OCI-LY7 (cell line): ENCODE measurements around the gene DDX54. TPM values are rescaled to one million over a fixed set of nuclear protein-coding genes. Genes with fewer than 3 reads are reported as not detected.

Experiments
- BruUV-seq: library from RNA; stranded (reverse); fragments of 400-500 nt; replicated peaks from 2 replicates; lab custom pipeline; 2021; lab: Mats Ljungman, UMichigan
- CTCF ChIA-PET: fragments of 300-600 bp; sonication (Branson Sonifier 250); formaldehyde crosslinking; loops from one replicate; lab custom pipeline; 2022; ENCODE audit warnings: antibody characterized with exemption; ENCODE audit not compliant: unreplicated experiment; lab: Charles Lee
- POLR2A ChIA-PET: fragments of 300-600 bp; sonication (Branson Sonifier 250); formaldehyde crosslinking; loops from one replicate; lab custom pipeline; 2022; ENCODE audit warnings: antibody characterized with exemption; lab: Charles Lee
- DNase-seq: peaks from one replicate; pipeline ENCODE4 v3.0.0-alpha.2; 2015; ENCODE audit warnings: low spot score
- H2AFZ ChIP-seq: fragments of 200-600 bp; sonication (generic), shearing (Covaris generic); 2 replicates; pipeline ENCODE4 v1.6.1; 2014; ENCODE audit warnings: mild to moderate bottlenecking, antibody characterized with exemption, low read length, moderate library complexity
- H3K27ac ChIP-seq: fragments of 200-600 bp; sonication (generic); 2 replicates; pipeline ENCODE4 v1.5.1; 2014; ENCODE audit warnings: mixed run types, low read depth, mild to moderate bottlenecking, moderate library complexity, low read length, inconsistent platforms; ENCODE audit not compliant: poor library complexity, severe bottlenecking
- H3K36me3 ChIP-seq: fragments of 200-600 bp; sonication (generic); 2 replicates; pipeline ENCODE4 v1.6.1; 2014; ENCODE audit warnings: mild to moderate bottlenecking, antibody characterized with exemption, low read length, moderate library complexity, mixed read lengths; ENCODE audit not compliant: insufficient read depth
- H3K4me1 ChIP-seq: fragments of 200-600 bp; sonication (generic); 2 replicates; pipeline ENCODE4 v1.5.1; 2014; ENCODE audit warnings: mild to moderate bottlenecking, low read length; ENCODE audit not compliant: insufficient read depth, poor library complexity, severe bottlenecking
- H3K4me2 ChIP-seq: fragments of 200-600 bp; sonication (generic); 2 replicates; pipeline ENCODE4 v1.6.1; 2014; ENCODE audit warnings: mild to moderate bottlenecking, low read length
- H3K4me3 ChIP-seq: fragments of 200-600 bp; sonication (generic); 2 replicates; pipeline ENCODE4 v1.5.1; 2014; ENCODE audit warnings: mild to moderate bottlenecking, low read depth, low read length; ENCODE audit not compliant: poor library complexity, severe bottlenecking
- H3K79me2 ChIP-seq: fragments of 200-600 bp; sonication (generic); 2 replicates; pipeline ENCODE4 v1.6.1; 2016; ENCODE audit warnings: low read depth, mild to moderate bottlenecking, low read length, moderate library complexity, mixed read lengths; ENCODE audit not compliant: insufficient read depth
- H3K9me2 ChIP-seq: fragments of 200-600 bp; sonication (generic); 2 replicates; pipeline ENCODE4 v1.6.1; 2016; ENCODE audit warnings: mild to moderate bottlenecking, low read length, mixed read lengths; ENCODE audit not compliant: insufficient read depth
- H3K9me3 ChIP-seq: fragments of 200-600 bp; sonication (generic); 2 replicates; pipeline ENCODE4 v1.6.1; 2014; ENCODE audit warnings: mild to moderate bottlenecking, mixed run types, low read length, mixed read lengths
- H4K20me1 ChIP-seq: fragments of 200-600 bp; sonication (generic); 2 replicates; pipeline ENCODE4 v1.6.1; 2014; ENCODE audit warnings: mild to moderate bottlenecking, antibody characterized with exemption, low read length, moderate library complexity, mixed read lengths; ENCODE audit not compliant: insufficient read depth
- EZH2phosphoT487 ChIP-seq: fragments of 200-600 bp; sonication (generic); IDR thresholded peaks from 2 replicates; pipeline ENCODE4 v1.6.1; 2018; ENCODE audit warnings: low read depth, borderline replicate concordance, mild to moderate bottlenecking, mixed run types, antibody characterized with exemption, low read length, moderate library complexity, mixed read lengths
- intact Hi-C: fragments of 100-400 bp; cut with micrococcal nuclease; formaldehyde crosslinking; loops from one replicate; pipeline ENCODE4 v1.10.0; 2022; ENCODE audit not compliant: unreplicated experiment
- total RNA-seq, 2 experiments: library from RNA; depleted of rRNA in 1 of 2; stranded (reverse); fragments of >200 nt in 1 of 2; shearing (Covaris generic) in 1 of 2; gene quantifications; 2 replicates each; pipeline ENCODE4 v1.2.3, GENCODE V29; 2014 to 2022
- TF ChIP-seq, protein P1 (sequence below): fragments of 200-600 bp; sonication (generic); conservative IDR thresholded peaks from 2 replicates; pipeline ENCODE4 v1.5.1; 2014; ENCODE audit warnings: mild to moderate bottlenecking, antibody characterized with exemption, low read length, moderate library complexity, mixed read lengths

DDX54 gene
- total RNA-seq, 2 experiments from 2014 or later, result 87.2 to 145 TPM

DNA sequence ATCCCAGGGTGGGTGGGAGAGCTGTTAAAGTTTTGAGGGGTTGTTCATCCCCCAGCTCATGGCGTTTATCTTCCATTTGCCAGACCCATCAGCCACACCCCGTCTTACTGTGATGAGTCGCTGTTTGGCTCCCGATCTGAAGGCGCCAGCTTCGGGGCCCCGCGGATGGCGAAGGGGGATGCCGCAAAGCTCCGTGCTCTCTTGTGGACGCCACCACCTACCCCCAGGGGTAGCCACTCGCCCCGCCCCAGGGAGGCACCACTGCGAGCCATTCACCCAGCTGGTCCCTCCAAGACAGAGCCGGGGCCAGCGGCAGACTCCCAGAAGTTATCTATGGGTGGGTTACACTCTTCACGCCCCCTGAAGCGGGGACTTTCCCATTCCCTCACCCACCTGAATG, 5.9 kb upstream of the DDX54 start:
- Histone ChIP-seq H3K79me2 (peaks cover 41% of the 10 kb centered on the region), H3K9me2 (no peaks in the 10 kb centered on the region), H3K4me1 (peaks cover 39% of the 10 kb centered on the region), H3K36me3 (peaks cover 82% of the 10 kb centered on the region), H3K4me3 (no peak overlapping the region), H3K4me2 (no peak overlapping the region), H3K27ac (no peak overlapping the region), H3K9me3 (no peaks in the 10 kb centered on the region), H4K20me1 (peaks cover 12% of the 10 kb centered on the region; the same call in 1 of the 2 replicates), H2AFZ (no peak overlapping the region)
- ChIA-PET POLR2A (interaction anchor here (1.1 to 1.6 kb wide), 2 partner anchors 13 to 20 kb away, joined by 4 to 7 read pairs; no protein-coding TSS in a partner anchor), CTCF (no interaction called here)
- no TSS peak for BruUV-seq
- no peak for DNase-seq
- intact Hi-C loops, result loop anchor here (10.0 kb wide), 1 partner anchor 84 kb away; no protein-coding TSS in a partner anchor
- TF ChIP-seq, protein P1, sequence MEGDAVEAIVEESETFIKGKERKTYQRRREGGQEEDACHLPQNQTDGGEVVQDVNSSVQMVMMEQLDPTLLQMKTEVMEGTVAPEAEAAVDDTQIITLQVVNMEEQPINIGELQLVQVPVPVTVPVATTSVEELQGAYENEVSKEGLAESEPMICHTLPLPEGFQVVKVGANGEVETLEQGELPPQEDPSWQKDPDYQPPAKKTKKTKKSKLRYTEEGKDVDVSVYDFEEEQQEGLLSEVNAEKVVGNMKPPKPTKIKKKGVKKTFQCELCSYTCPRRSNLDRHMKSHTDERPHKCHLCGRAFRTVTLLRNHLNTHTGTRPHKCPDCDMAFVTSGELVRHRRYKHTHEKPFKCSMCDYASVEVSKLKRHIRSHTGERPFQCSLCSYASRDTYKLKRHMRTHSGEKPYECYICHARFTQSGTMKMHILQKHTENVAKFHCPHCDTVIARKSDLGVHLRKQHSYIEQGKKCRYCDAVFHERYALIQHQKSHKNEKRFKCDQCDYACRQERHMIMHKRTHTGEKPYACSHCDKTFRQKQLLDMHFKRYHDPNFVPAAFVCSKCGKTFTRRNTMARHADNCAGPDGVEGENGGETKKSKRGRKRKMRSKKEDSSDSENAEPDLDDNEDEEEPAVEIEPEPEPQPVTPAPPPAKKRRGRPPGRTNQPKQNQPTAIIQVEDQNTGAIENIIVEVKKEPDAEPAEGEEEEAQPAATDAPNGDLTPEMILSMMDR, result no peak
- no peak for TF ChIP-seq EZH2phosphoT487

DNA sequence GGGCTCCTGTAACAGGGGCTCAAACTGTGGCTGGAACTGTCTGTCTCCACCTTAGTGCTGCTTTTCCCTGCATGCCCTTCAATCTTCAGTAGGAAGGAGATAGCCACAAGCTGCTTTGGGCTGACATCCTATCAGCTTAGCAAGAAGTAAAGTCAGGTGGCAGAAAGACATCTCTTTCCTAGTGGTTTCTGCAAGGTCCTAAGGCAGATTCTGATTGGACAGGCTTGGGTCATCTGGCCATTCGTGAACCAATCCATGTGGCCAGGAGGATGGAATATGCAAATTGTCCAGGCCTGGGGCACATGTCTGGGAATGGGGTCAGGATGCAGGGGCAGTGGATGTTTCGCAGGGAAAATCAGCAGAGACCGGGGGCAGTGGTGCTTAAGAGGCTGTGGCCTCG, 5.5 kb upstream of the DDX54 start:
- CTCF ChIA-PET, result no interaction called here
- TF ChIP-seq, protein P1, result no peak
- TF ChIP-seq EZH2phosphoT487, result no peak
- H3K36me3 ChIP-seq, result peaks cover 78% of the 10 kb centered on the region
- no peak overlapping the region for H3K4me3 ChIP-seq
- H3K79me2 ChIP-seq, result peaks cover 46% of the 10 kb centered on the region
- H3K9me3 ChIP-seq, result no peaks in the 10 kb centered on the region
- POLR2A ChIA-PET, result interaction anchor here (1.1 to 1.6 kb wide), 2 partner anchors 13 to 20 kb away, joined by 4 to 7 read pairs; no protein-coding TSS in a partner anchor
- DNase-seq, result no peak
- H3K27ac ChIP-seq, result peak overlapping the region; percentile 21
- peaks cover 38% of the 10 kb centered on the region for H3K4me1 ChIP-seq
- intact Hi-C loops, result loop anchor here (10.0 kb wide), 1 partner anchor 84 kb away; no protein-coding TSS in a partner anchor
- H3K9me2 ChIP-seq, result no peaks in the 10 kb centered on the region
- H2AFZ ChIP-seq, result no peak overlapping the region
- peaks cover 12% of the 10 kb centered on the region; the same call in 1 of the 2 replicates for H4K20me1 ChIP-seq
- H3K4me2 ChIP-seq, result no peak overlapping the region
- no TSS peak for BruUV-seq

DNA sequence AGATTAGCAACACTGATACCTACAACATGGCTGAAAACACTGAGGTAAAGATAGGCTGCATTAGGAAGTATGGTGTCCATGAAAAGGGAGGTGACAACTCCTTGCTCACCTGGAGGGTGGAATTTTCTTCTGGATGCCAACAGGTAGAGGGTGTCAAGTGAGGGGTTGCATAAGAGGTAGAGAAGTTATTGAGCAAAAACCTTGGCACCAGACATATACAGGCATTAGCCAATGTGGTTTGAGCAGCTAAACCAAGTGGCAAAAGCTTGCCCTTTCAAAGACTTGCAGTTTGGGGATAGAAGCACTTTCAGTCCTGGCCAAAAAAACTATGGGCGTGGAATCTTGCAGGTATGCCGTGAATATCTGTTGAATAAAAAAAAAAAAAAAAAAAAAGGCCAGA, 4.1 kb upstream of the DDX54 start:
- Histone ChIP-seq H3K79me2 (peaks cover 52% of the 10 kb centered on the region), H4K20me1 (peaks cover 12% of the 10 kb centered on the region; the same call in 1 of the 2 replicates), H3K9me2 (no peaks in the 10 kb centered on the region), H3K4me2 (no peak overlapping the region), H3K36me3 (peaks cover 76% of the 10 kb centered on the region), H3K9me3 (no peaks in the 10 kb centered on the region), H2AFZ (no peak overlapping the region), H3K4me3 (no peak overlapping the region), H3K4me1 (peaks cover 35% of the 10 kb centered on the region), H3K27ac (no peak overlapping the region)
- ChIA-PET POLR2A (interaction anchor here (0.7 kb wide), 3 partner anchors 14 to 576 kb away, joined by 3 to 4 read pairs (median 3); no protein-coding TSS in a partner anchor), CTCF (interaction anchor here (0.6 to 0.7 kb wide), 2 partner anchors 13 to 140 kb away, joined by 4 to 5 read pairs; no protein-coding TSS in a partner anchor)
- no peak for TF ChIP-seq EZH2phosphoT487
- TF ChIP-seq, protein P1, result no peak
- DNase-seq, result no peak
- intact Hi-C loops, result no loop called here
- no TSS peak for BruUV-seq
